Measurements from ENCODE around the gene ARMH3. TPM values are rescaled to one million over a fixed set of nuclear protein-coding genes. Genes with fewer than 3 reads are reported as not detected.

ARMH3 gene
- total RNA-seq, 1 donor from 2014 or later: 5.3 TPM

GRCh38 chr10:101901340-101901739, 154.6 kb downstream of the ARMH3 start:
- no peak for DNase-seq (ENCODE audit: low read depth in 2 of 2)

DNA sequence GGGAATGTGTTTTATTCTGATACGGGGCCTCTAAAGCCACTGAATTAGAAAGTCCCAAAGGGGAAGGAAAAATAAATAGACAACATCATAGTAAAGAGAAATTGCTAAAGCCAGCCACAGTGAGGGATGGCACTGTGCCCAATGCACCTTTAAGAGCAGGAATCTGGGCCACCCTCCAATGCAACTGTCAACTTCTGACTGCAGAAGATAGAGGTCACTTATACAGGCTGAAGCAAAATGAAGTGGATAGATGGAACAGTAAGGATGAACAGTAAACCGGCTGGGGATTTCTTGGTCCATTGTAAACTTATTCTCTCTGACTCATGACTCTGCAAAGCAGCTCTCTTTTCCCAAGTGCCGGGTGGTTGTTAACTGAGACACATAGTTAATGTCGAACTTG, 158.3 kb downstream of the ARMH3 start:
- DNase-seq (ENCODE audit: low read depth in 2 of 2): peak; percentile 5 to 14

- no peak for DNase-seq (ENCODE audit: low read depth in 2 of 2)
Observed at GRCh38 chr10:101896225-101896877, 159.6 kb downstream of the ARMH3 start.

- DNase-seq (ENCODE audit: low read depth in 2 of 2): no peak
Observed at GRCh38 chr10:101895781-101896180, 160.2 kb downstream of the ARMH3 start.

- no peak for DNase-seq (ENCODE audit: low read depth in 2 of 2)
Observed at GRCh38 chr10:101894742-101895141, 161.2 kb downstream of the ARMH3 start.

GRCh38 chr10:101894266-101894665, 161.7 kb downstream of the ARMH3 start:
- DNase-seq (ENCODE audit: low read depth in 2 of 2): no peak

- no peak for DNase-seq (ENCODE audit: low read depth in 2 of 2)
Observed at GRCh38 chr10:101893510-101894120, 162.4 kb downstream of the ARMH3 start.

GRCh38 chr10:101892782-101893391, 163.1 kb downstream of the ARMH3 start:
- DNase-seq (ENCODE audit: low read depth in 2 of 2): no peak

- peak; percentile 43 to 80 for DNase-seq (ENCODE audit: low read depth in 2 of 2)
Observed at GRCh38 chr10:101889256-101890210, 166.4 kb downstream of the ARMH3 start.

DNA sequence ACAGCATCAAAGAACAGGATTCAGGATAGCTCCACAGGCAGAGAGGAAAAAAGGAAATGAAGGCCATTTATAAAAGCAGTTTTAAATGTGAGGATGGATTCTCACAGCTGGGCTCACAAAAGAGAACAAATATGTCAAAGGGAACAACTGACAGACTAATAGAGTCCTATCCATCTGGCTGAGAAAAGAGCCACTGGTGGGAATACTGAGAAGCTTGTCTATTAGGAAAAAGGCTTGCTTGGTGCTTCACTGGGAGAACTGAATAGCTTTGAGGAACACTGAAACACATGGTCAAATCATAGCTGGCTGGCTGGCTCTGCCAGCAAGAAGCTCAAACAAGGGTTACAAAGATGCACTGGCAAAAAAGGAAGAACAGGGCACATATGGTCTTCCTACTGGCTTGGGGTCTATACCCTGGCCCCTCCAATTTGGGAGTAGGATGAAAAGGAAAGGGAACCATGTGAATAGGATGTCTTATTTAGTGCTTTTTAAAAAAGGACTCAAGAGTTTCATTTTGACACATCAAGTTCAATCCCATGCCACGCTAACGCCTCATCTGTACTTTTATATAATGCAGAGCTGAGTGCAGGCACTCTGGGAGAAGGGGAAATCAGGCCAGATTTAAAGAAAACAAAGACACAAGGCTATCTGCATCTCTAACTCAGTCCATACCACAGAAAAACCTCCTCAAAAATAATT, 167.6 kb downstream of the ARMH3 start:
- DNase-seq (ENCODE audit: low read depth in 2 of 2): no peak

DNA sequence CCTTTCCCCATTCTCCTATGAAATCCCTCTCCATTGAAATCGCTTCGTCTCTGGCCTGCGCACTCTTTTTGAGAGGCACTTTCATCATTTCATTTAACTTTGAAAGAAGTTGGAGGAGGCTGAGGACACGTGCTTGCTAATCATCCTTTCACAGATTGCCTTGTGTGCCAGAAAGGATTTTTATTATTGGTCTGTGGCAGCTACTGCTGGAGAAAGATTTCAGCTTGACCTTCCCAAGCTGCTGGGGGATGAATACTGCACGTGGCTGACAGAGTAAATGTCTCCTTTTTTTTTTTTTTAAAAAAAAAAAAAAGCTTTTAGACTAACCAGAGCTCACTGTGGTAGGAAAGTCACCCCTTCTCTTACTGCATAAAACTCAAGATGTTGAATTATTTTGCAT, 168.2 kb downstream of the ARMH3 start:
- DNase-seq (ENCODE audit: low read depth in 2 of 2): no peak

- no peak for DNase-seq (ENCODE audit: low read depth in 2 of 2)
Observed at GRCh38 chr10:101886521-101887312, 169.3 kb downstream of the ARMH3 start.

DNA sequence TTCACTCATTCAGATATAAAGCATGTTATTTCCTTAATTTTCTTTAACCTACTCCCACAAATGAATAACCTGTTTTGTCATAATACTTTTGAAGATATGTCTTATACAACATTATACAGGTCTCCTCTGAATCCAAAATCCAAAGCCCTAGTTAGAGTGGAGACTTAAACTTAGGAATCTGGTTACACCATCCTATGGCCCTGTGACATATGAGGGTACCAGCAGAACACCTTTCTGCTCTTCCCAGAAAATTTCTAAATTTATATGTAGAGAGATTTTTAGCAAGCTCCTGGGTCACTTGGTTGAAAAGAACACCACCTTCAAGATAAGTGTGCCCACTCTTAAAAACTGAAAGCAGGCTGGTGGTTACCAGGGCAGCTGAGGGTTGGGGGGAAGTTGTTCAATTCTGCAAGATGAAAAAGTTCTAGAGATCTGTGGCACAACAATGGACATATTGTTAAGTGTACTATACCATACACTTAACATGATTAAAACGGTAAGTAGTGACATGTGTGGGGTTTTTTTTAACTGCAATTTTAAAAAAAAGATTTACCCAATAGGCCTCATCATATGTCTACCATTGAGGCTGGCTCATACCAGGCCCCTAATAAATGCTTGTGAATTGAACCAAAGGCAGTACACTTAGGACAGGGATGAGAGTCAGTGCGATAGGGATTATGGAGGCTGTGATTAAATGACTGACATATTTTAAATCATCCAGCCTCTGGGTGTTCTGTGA, 174.8 kb downstream of the ARMH3 start:
- DNase-seq (ENCODE audit: low read depth in 2 of 2): no peak

- DNase-seq (ENCODE audit: low read depth in 2 of 2): no peak
Observed at GRCh38 chr10:101880232-101880573, 175.8 kb downstream of the ARMH3 start.

DNA sequence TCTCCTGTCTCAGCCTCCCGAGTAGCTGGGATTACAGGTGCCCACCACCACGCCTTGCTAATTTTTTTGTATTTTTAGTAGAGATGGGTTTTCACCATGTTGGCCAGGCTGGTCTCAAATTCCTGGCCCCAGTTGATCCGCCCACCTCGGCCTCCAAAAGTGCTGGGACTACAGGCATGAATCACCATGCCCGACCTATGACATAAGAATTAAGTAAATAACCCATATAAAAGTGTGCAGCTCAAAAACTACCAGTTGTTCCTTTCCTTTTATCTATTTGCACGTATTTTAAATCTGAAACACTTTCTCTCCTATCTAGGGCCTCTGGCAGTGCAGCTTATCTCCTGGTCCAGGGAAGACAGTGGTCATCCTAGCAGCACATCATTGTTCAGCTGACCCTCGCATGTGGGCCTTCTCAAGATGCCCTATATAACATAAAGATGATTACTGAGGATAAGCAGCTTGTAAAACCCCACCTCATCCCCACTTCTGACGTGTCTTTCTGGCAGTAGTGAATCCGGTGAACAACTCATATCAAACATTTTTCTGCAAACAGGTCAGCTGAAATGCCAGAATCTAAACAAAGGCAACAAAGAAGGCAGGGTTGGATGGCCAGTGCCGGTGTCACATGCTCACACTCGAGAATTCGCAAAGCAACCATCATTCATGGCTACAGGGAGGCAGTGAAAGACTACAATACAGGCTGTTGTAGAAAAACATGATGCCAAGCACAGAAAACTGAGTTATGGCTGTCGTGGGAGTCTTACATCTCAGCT, 176.3 kb downstream of the ARMH3 start:
- DNase-seq (ENCODE audit: low read depth in 2 of 2): no peak

- no peak for DNase-seq (ENCODE audit: low read depth in 2 of 2)
Observed at GRCh38 chr10:101878869-101879268, 177.1 kb downstream of the ARMH3 start.

DNA sequence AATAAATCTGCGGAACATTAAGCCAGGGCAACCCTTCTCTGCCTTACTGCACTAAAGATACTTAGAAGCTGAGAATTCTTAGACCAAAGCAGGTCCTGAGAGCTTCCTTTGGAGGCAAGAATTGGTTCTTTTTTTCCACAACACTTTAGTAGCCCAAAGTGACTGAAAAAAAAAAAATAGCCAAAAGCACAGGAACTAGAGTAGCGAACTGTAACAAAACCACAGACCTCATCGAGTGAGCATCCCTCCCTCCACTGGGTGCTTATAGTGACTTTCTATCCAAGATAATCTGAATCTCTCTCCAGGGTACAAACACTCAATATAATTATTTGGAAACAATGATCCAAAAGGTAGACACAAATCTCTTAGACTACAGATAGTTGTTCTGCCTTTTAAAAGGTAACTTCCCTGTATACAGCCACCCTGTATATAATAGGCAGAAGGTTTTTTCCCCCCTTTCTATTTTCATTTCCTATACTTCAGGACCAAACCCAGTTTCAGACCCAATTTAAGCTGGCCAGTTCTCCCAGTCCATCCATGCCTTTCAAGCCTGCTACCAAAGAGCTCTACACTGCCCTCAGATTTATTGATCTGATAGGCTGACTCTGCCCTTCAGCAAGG, 180.8 kb downstream of the ARMH3 start:
- DNase-seq (ENCODE audit: low read depth in 2 of 2): no peak

GRCh38 chr10:101874252-101874651, 181.7 kb downstream of the ARMH3 start:
- no peak for DNase-seq (ENCODE audit: low read depth in 2 of 2)

DNA sequence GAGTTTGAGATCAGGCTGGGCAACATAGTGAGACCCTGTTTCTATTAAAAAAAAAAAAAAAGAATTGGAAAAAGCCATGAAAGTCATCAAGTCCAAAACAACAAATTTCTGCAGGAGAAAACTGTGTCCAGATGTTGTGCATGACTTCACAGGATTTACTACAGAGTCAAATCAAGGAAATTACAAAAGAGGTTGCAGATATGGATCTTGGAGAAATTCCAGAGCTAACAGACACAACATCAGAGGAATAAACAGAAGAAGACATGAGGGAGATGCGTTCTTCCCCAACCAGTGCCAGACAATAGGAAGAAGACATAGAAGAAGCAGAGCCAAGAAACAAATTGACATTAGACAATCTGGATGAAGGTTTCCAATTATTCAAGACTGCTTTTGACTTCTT, 188.0 kb downstream of the ARMH3 start:
- DNase-seq (ENCODE audit: low read depth in 2 of 2): no peak
